HCT116 (cell line): ENCODE results near the gene COQ3. TPM values are rescaled to one million over a fixed set of nuclear protein-coding genes. Genes with fewer than 3 reads are reported as not detected.

Experiments
- ATAC-seq: fragments of 200-7000 bp; cut with Tn5 transposase; 2 replicates; pipeline ENCODE4 v1.9.1; 2020; ENCODE audit warnings: mild to moderate bottlenecking, moderate library complexity
- BruUV-seq: library from RNA; stranded (reverse); fragments of 400-500 nt; replicated peaks from 2 replicates; lab custom pipeline; 2021; lab: Mats Ljungman, UMichigan
- CTCF ChIA-PET: fragments of 300-600 bp; sonication (Branson Sonifier 250); formaldehyde crosslinking; loops from one replicate; lab custom pipeline; 2021; ENCODE audit warnings: antibody characterized with exemption; lab: Charles Lee
- POLR2A ChIA-PET: fragments of 300-600, 350-600 bp; sonication (Branson Sonifier 250); formaldehyde crosslinking; loops from one replicate; lab custom pipeline; 2021; ENCODE audit warnings: antibody characterized with exemption; lab: Charles Lee
- RAD21 ChIA-PET, 2 experiments: fragments of 300-600 bp; sonication (Branson Sonifier 250); formaldehyde crosslinking; loops; one replicate each; lab custom pipeline; 2023; ENCODE audit warnings: low total read pairs in 2 of 2; ENCODE audit not compliant: uncharacterized antibody in 2 of 2, unreplicated experiment in 2 of 2, low non-redundant PET in 1 of 2; lab: Charles Lee
- DNase-seq: peaks from one replicate; pipeline ENCODE4 v3.0.0-alpha.2; 2010; ENCODE audit warnings: low read depth, low spot score
- H2AFZ ChIP-seq: fragments of 200-600 bp; shearing (Covaris generic), sonication (generic); 2 replicates; pipeline ENCODE4 v1.6.1; 2017; ENCODE audit warnings: low read depth, mixed run types, mixed read lengths, antibody characterized with exemption, low read length; ENCODE audit not compliant: poor library complexity, severe bottlenecking
- H3K27ac ChIP-seq: 2 replicates; pipeline ENCODE4 v1.5.1; 2012; ENCODE audit warnings: low read depth, low read length
- H3K27me3 ChIP-seq: fragments of 200-600 bp; sonication (generic); 2 replicates; pipeline ENCODE4 v1.6.1; 2016; ENCODE audit warnings: mixed run types, low read length, mixed read lengths; ENCODE audit not compliant: insufficient read depth
- H3K36me3 ChIP-seq, 2 experiments: fragments of 200-500 bp in 1 of 2; fragments of 200-600 bp in 1 of 2; sonication (Bioruptor generic) in 1 of 2; sonication (generic) in 1 of 2; 2 replicates each; pipeline versions ENCODE4 v1.5.1 to v1.6.1; 2014 to 2016; ENCODE audit warnings: low read length in 2 of 2, inconsistent platforms in 1 of 2, mixed read lengths in 1 of 2, mixed run types in 1 of 2; ENCODE audit not compliant: insufficient read depth in 2 of 2, control insufficient read depth in 1 of 2
- H3K4me1 ChIP-seq, 2 experiments: fragments of 200-600 bp in 1 of 2; sonication (generic) in 1 of 2; 2 replicates each; pipeline versions ENCODE4 v1.5.1 to v1.6.1; 2012 to 2017; ENCODE audit warnings: low read length in 2 of 2, inconsistent platforms in 1 of 2, mild to moderate bottlenecking in 1 of 2, mixed read lengths in 1 of 2, mixed run types in 1 of 2, moderate library complexity in 1 of 2; ENCODE audit not compliant: insufficient read depth in 2 of 2, control insufficient read depth in 1 of 2
- H3K4me2 ChIP-seq: fragments of 200-600 bp; sonication (generic); 2 replicates; pipeline ENCODE4 v1.6.1; 2017; ENCODE audit warnings: mixed run types, low read length, mixed read lengths
- H3K4me3 ChIP-seq, 2 experiments: fragments of 200-600 bp in 1 of 2; sonication (generic) in 1 of 2; replicated peaks in 1 of 2; 2 replicates each; pipeline ENCODE4 v1.5.1; 2011 to 2016; ENCODE audit warnings: low read length in 2 of 2, control low read depth in 1 of 2, low read depth in 1 of 2, mild to moderate bottlenecking in 1 of 2, mixed read lengths in 1 of 2, mixed run types in 1 of 2
- H3K79me2 ChIP-seq: fragments of 200-600 bp; sonication (generic); 2 replicates; pipeline ENCODE4 v1.6.1; 2017; ENCODE audit warnings: mild to moderate bottlenecking, mixed run types, low read length, moderate library complexity, mixed read lengths; ENCODE audit not compliant: insufficient read depth
- H3K9ac ChIP-seq: fragments of 200-600 bp; sonication (generic); 2 replicates; pipeline ENCODE4 v1.6.1; 2016; ENCODE audit warnings: low read length, mixed read lengths
- H3K9me2 ChIP-seq: fragments of 200-600 bp; sonication (generic), shearing (Covaris generic); 2 replicates; pipeline ENCODE4 v1.6.1; 2017; ENCODE audit warnings: mixed run types, mild to moderate bottlenecking, moderate library complexity; ENCODE audit not compliant: insufficient read depth
- H3K9me3 ChIP-seq, 2 experiments: fragments of 200-500 bp in 1 of 2; fragments of 200-600 bp in 1 of 2; sonication (Bioruptor generic) in 1 of 2; sonication (generic) in 1 of 2; 2 replicates each; pipeline ENCODE4 v1.6.1; 2014 to 2017; ENCODE audit warnings: low read length in 2 of 2, mixed read lengths in 2 of 2, inconsistent platforms in 1 of 2, low read depth in 1 of 2, mild to moderate bottlenecking in 1 of 2, mixed run types in 1 of 2, moderate library complexity in 1 of 2; ENCODE audit not compliant: control insufficient read depth in 1 of 2, insufficient read depth in 1 of 2
- H4K20me1 ChIP-seq: fragments of 200-600 bp; sonication (generic), shearing (Covaris generic); 2 replicates; pipeline ENCODE4 v1.6.1; 2017; ENCODE audit warnings: mixed run types, mild to moderate bottlenecking, moderate library complexity; ENCODE audit not compliant: insufficient read depth
- EGR1 ChIP-seq: IDR thresholded peaks from 2 replicates; pipeline ENCODE4 v1.6.1; 2012; ENCODE audit warnings: low read depth
- FOSL1 ChIP-seq: IDR thresholded peaks from 2 replicates; pipeline ENCODE4 v1.6.1; 2012; ENCODE audit warnings: low read depth
- POLR2A ChIP-seq: IDR thresholded peaks from 2 replicates; pipeline ENCODE4 v1.7.0; 2011; ENCODE audit warnings: borderline replicate concordance; ENCODE audit not compliant: insufficient read depth, insufficient read length; ENCODE audit errors: extremely low read depth
- SP1 ChIP-seq: IDR thresholded peaks from 2 replicates; pipeline ENCODE4 v1.6.1; 2012; ENCODE audit warnings: low read depth
- ZBTB33 ChIP-seq: IDR thresholded peaks from 2 replicates; pipeline ENCODE4 v1.6.1; 2011; ENCODE audit warnings: mild to moderate bottlenecking, low read length, moderate library complexity; ENCODE audit not compliant: insufficient replicate concordance; ENCODE audit errors: extremely low read depth
- intact Hi-C: fragments of 100-400 bp; cut with micrococcal nuclease; formaldehyde crosslinking; loops from 2 replicates; pipeline ENCODE4 v1.10.0; 2022
- total RNA-seq: library from RNA; stranded (reverse); gene quantifications from one replicate; pipeline ENCODE4 v1.2.1, GENCODE V29; 2021; ENCODE audit not compliant: unreplicated experiment

The COQ3 gene
- total RNA-seq, 1 experiment from 2014 or later = 19.0 TPM

- Histone ChIP-seq H3K4me2 (peak overlapping the region; percentile 89), H3K9ac (peak overlapping the region; percentile 59; the same call in 1 of the 2 replicates), H3K27me3 (no peaks in the 10 kb centered on the region), H3K9me3 (no peaks in the 10 kb centered on the region), H3K36me3 (no peaks in the 10 kb centered on the region)
- ChIA-PET CTCF (interaction anchor here (0.6 to 1.7 kb wide), 2 partner anchors 16 to 43 kb away, joined by 3 to 10 read pairs; partner anchors contain the start of gene COQ3), POLR2A (interaction anchor here (1.4 kb wide), 1 partner anchor 43 kb away, joined by 4 read pairs; the partner anchor contains the start of gene COQ3), RAD21 (no interaction called here)
- DNase-seq = no peak
- no peak for TF ChIP-seq ZBTB33
- no peak for TF ChIP-seq POLR2A
- TF ChIP-seq EGR1 = no peak
- no peak for TF ChIP-seq SP1
- TF ChIP-seq FOSL1 = no peak
- TF ChIP-seq, all 23 proteins: peak for 0
- H3K4me1 ChIP-seq = peaks cover 8 to 19% of the 10 kb centered on the region in 2 experiments; a peak in 3 of 4 replicates
- no peaks in the 10 kb centered on the region for H4K20me1 ChIP-seq
- H3K79me2 ChIP-seq = no peaks in the 10 kb centered on the region
- peak overlapping the region; percentile 100 for H2AFZ ChIP-seq
- no peak; the same call in 1 of the 2 replicates for ATAC-seq
- no peak overlapping the region for H3K27ac ChIP-seq
- no peaks in the 10 kb centered on the region for H3K9me2 ChIP-seq
- H3K4me3 ChIP-seq = peak overlapping the region; percentile 51 to 67
- intact Hi-C loops = no loop called here
- BruUV-seq = no TSS peak
Measured at GRCh38 chr6:99350573-99350972, 43.4 kb downstream of the COQ3 start.
